ENCODE results near the gene EIF1AY.

GRCh38 chrY:20571306-20571705 is 4.3 kb upstream of the EIF1AY start:
- TF ChIP-seq, protein P1, sequence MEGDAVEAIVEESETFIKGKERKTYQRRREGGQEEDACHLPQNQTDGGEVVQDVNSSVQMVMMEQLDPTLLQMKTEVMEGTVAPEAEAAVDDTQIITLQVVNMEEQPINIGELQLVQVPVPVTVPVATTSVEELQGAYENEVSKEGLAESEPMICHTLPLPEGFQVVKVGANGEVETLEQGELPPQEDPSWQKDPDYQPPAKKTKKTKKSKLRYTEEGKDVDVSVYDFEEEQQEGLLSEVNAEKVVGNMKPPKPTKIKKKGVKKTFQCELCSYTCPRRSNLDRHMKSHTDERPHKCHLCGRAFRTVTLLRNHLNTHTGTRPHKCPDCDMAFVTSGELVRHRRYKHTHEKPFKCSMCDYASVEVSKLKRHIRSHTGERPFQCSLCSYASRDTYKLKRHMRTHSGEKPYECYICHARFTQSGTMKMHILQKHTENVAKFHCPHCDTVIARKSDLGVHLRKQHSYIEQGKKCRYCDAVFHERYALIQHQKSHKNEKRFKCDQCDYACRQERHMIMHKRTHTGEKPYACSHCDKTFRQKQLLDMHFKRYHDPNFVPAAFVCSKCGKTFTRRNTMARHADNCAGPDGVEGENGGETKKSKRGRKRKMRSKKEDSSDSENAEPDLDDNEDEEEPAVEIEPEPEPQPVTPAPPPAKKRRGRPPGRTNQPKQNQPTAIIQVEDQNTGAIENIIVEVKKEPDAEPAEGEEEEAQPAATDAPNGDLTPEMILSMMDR (IDR thresholded peaks at IDR 0.05) = no peak
- TF ChIP-seq POLR2AphosphoS5 (IDR thresholded peaks at IDR 0.05) (no peak), POLR2A (IDR thresholded peaks at IDR 0.05) (no peak), EP300 (IDR thresholded peaks at IDR 0.05; ENCODE audit: low read depth) (no peak)

All from transverse colon (tissue), 4 donors.